HG02678 (cell line): ENCODE results near the gene SLC25A12.
"Not testable (repeated sequence)": the region's sequence is repeated elsewhere in the genome, so short reads cannot be mapped to it uniquely, and the experiment has no call there.

ENCODE experiments used
- ATAC-seq: cut with Tn5 transposase; IDR thresholded peaks from one replicate; pipeline ENCODE4 v1.9.1; 2021; ENCODE audit warnings: mild to moderate bottlenecking, moderate library complexity; ENCODE audit not compliant: unreplicated experiment

The SLC25A12 gene, protein sequence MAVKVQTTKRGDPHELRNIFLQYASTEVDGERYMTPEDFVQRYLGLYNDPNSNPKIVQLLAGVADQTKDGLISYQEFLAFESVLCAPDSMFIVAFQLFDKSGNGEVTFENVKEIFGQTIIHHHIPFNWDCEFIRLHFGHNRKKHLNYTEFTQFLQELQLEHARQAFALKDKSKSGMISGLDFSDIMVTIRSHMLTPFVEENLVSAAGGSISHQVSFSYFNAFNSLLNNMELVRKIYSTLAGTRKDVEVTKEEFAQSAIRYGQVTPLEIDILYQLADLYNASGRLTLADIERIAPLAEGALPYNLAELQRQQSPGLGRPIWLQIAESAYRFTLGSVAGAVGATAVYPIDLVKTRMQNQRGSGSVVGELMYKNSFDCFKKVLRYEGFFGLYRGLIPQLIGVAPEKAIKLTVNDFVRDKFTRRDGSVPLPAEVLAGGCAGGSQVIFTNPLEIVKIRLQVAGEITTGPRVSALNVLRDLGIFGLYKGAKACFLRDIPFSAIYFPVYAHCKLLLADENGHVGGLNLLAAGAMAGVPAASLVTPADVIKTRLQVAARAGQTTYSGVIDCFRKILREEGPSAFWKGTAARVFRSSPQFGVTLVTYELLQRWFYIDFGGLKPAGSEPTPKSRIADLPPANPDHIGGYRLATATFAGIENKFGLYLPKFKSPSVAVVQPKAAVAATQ

DNA sequence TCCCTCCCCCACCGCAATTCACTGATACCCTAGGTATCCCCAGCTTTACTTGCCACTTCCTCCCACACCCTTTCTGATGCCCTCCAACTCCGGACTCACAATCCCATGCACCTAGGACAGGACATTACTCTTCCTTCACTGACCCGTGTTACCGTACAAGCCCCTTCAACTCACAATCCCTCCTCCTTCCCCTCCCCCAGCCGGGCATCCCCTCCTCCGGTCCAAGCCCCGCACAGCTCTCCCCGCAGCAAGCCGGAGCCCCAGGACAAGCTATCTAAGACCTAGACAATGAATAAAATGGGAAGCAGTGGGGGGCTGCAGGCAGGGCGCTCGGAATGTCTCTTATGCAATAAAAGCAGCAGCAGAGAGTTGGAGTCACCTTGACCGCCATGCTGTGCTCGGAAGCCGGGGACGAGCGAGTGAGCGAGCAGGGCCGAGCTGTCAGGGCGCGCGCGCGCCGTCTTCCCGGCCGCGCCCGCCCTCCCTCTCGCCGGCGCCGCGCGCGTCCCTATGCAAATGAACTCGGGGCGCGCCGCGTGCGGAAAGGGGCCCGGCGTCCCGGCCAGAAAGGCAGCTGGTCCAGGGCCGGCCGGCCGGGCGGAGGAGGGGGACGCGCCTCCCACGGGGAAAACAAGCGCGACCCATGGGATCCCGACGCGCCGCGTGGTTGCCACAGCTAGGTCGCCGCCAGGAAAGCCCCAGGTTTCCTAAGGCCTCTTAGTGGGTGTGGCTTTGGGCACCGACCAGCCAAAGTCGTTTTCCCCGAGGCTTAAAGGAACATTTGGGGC, at the start of gene SLC25A12:
Gene SLC25A12 (minus strand): TSS at position 421 of the 788 bp plus-strand sequence. CDS start 30 bp downstream, at position 391.
- peak; percentile 93 for ATAC-seq

DNA sequence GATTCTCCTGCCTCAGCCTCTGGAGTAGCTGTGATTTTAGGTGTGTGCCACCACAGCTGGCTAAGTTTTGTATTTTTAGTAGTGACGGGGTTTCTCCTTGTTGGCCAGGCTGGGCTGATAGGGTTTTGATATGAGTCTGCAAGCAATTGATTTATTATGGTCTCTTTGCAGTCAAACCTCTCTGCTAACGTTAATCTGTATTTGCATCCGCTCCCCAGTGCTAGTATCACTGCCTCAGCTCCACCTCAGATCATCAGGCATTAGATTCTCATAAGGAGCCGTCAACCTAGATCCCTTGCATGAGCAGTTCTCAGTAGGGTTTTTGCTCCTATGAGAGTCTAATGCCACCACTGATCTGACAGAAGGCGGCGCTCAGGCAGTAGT, 47.3 kb upstream of the SLC25A12 start:
- no peak for ATAC-seq

DNA sequence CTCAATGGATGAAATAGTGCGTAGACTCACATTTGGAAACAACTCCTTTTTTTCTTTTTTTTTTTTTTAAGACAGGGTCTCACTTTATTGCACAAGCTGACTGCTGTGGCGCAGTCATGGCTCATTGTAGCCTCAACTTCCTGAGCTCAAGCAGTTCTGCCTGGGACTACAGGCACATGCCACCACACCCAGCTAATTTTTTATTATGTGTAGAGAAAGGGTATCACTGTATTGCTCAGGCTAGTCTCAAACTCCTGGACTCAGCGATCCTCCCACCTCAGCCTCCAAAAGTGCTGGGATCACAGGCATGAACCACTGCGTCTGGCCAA, 45.7 kb upstream of the SLC25A12 start:
- no peak for ATAC-seq

DNA sequence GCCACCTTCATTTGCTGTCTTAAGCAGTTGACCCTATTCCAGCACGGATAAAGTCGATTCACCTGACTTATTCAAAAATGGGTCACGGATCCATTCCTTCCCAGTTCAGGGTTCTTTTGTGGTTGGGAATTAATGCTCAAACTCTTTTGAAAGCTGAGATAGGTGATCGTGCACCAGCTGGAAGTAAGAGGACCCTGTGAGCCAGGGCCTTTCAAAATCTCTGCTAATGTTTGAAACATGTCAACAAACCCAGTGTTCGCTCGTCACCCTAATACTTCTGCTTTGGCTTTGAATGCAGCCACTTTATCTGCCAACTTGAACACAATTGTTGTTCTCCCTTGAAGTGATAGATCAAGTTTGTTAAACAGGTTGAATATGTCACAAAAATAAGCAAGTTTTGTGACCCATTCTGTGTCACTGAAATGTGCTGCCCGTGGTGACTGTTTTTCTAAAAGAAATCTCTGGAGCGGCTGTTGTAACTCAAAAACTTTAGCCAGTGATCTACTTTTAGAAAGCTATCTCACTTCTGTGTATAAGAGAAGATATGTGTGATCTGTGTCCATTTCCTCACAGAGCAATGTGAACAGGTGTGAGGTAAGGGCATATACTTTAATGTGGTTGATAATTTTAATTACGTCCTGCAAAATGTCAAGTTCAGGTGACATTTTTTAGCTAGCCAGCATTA, 45.2 kb upstream of the SLC25A12 start:
- no peak for ATAC-seq

DNA sequence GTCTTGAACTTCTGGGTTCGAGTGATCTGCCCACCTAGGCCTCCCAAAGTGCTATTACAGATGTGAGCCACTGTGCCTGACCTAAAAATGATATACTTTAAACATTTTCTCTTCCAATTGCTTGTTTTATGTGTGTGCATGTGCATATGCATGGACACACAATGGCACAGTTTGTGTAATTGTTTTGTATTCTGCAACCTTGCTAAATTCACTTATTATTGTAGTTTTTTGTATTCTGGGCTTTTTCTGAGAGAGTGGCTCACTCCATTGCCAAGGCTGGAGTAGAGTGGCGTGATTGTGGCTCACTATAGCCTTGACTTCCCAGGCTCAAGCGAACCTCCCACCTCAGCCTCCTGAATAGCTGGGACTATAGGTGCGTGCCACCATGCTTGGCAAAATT, 36.3 kb upstream of the SLC25A12 start:
- no peak for ATAC-seq

DNA sequence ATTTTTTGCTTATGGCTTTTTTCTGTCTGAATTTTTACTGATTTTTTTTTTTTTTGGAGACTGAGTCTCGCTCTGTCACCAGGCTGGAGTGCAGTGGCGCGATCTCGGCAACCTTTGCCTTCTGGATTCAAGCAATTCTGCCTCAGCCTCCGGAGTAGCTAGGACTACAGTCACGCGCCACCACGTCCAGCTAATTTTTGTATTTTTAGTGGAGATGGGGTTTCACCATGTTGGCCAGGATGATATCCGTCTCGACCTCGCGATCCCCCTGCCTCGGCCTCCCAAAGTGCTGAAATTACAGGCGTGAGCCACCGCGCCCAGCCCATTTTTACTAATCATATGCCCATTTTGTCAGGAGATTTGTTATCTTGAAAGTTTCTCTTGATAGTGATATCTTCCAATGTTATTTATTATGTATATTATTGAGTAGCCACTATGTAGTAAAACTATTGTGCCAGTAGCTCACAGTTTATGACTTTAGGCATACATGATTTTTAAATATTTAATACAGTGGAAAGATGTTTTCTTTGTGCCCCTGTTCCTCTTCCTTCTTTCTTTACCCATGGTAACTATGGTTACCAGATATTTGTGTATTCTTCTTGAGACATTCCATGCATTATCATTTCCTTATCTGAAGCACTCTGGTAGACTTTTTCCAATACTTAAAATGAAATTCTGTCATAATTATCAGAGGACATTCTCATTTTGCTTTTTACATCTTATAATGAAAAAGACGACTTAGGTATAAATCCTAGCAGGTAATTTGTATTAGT, 30.3 kb upstream of the SLC25A12 start:
- ATAC-seq: no peak

DNA sequence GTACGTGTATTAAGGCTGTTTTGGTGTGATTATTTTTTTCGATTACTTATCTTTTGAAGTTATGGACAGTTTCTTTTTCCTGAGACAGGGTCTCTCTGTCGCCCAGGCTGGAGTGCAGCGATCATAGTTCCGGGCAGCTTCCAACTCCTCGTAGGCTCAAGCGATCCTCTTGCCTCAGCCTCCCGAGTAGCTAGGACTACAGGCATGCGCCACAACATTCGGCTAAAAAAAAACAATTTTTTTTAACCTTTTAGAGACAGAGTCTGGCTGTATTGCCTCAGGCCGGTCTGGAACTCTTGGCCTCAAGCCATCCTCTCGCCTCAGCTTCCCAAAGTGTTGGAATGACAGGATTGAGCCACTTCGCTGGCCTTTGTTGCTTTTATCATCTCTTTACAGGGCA, 29.2 kb upstream of the SLC25A12 start:
- no peak for ATAC-seq

DNA sequence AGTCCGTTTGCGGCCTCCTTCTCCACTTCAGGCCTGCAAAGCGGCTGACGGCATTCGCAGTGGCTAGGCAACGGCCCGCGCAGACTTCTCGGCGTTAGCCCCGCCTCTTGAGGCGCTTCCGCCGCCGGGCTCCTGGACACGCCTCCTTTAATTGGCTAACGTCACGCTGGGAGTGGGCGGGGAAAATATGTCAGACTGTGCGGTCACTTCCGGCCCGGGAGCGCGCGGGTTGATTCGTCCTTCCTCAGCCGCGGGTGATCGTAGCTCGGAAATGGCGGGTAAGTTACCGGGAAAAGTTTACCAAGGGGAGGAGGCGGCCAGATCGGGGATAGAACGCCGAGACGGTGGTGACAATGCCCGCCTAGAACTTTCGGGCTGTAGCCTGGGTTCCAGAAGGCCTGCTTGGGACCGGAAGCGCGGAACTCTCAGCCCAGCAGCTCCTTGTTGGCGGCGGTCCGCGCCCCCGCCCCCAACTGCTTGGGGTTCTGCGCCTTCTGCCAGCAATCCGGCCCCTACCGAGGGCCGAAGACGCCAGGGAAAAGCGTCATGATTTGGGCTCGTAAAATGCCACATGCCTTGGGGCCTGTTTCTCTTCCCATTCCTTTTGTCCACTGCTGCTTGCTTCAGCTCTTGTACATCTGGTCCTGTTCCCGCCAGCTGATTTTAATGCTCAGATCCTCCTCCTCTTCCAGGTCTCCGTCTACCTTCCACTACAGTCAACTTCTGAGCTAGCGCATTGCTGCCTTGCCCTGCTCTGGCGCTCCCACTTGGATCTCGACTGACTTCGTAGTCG, 28.4 kb upstream of the SLC25A12 start, which contains the start of gene HAT1:
Gene HAT1 (plus strand): TSS at position 232 of the 793 bp plus-strand sequence. CDS start 40 bp downstream, at position 272.
- peak; percentile 98 for ATAC-seq

DNA sequence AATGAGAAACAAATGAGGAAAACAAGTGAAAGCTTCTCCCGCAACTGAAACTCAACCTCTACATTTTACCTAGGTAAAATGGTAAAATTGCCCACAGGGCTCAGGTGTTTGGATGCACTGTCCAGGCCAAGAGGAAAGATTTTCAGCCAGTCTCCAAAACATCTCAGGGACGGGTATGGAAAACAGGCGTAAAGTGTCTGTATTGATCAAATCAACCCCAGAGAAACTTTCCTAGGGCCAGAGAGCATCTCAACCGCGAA, 27.9 kb upstream of the SLC25A12 start:
- ATAC-seq: no peak

DNA sequence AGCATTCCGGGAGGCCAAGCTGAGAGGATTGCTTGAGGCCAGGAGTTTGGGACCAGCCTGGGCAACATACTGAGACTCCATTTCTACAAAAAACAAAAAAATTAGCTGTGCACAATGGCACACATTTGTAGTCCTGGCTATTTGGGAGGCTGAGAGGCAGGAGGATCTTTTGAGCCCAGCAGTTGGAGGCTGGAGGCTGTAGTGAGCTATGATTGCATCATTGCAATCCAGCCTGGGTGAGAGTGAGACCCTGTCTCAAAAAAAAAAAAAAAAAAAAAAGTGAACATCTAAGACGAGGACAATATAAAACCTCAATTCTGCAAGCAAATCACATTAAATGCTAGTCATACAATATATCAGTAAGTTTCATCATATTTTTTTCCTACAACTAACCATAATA, 25.4 kb upstream of the SLC25A12 start:
- ATAC-seq: no peak

DNA sequence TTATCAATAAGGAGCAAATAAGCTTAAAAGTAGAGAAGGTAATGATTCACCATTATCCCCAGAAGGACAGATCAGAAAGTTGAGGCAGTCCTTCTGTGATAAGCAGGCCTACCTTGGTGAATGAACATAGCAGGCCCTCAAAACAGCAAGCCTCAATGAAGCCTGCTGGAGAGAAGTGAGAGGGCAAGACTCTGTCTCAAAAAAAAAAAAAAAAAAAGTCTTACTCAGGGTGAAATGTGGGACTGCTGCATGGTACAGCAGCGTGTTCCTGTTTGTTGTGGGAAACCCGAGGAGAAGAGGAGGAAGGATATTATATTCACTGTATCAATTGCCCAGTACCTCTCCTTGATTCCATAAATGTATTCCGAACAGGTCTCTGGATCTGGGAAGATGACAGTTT, 19.5 kb upstream of the SLC25A12 start:
- no peak for ATAC-seq

DNA sequence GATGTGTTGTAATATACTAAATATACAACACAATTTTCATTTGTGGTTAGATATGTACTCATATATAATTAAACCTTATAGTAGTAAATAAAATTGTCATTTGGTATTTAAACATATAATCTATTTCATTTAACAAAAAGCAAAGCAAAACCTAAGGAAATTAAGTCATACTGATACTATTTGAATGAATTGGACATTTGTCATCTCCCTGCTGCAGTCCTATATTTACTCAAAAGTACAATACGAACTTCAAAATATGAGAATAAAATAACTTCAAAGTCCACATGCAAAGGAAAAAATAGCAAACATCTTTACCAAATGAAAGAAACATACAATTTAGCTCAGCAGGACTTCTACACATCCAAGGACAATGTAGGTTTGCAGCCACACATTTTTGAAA, 16.4 kb upstream of the SLC25A12 start:
- ATAC-seq: no peak

DNA sequence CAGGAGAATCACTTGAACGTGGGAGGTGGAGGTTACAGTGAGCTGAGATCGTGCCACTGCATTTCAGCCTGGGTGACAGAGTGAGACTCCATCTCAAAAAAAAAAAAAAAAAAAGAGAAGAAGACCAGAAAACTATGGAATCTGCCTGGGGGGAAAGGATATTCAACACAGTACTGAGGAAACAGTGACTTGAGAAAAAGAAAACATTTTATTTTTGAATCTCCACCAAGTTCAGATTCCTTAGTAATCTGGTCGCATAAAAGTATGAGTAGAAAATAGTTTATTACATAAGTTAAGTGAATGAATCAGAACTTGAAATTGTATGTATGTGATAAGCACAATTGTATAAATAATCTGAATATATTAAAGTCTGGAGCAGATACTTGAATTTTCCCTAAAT, 15.2 kb upstream of the SLC25A12 start:
- no peak for ATAC-seq

DNA sequence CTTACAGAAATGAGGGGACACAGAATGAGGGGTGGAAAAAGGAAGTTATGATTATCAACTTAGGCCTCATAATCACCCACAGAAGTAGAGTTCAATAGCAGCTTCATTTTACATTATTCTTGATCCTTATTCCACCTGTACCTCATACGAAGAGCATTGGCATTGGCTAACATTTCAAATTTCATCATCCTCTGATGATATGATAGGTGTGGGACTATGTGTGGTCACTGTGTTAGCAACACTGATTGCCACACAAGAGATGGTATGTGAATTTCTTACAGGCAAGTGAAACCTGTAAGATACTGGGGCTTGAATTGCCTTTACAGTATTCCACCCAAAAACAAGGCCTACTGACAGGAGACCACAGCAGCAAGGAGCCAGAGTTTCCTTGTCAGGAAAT, 14.2 kb upstream of the SLC25A12 start:
- no peak for ATAC-seq

DNA sequence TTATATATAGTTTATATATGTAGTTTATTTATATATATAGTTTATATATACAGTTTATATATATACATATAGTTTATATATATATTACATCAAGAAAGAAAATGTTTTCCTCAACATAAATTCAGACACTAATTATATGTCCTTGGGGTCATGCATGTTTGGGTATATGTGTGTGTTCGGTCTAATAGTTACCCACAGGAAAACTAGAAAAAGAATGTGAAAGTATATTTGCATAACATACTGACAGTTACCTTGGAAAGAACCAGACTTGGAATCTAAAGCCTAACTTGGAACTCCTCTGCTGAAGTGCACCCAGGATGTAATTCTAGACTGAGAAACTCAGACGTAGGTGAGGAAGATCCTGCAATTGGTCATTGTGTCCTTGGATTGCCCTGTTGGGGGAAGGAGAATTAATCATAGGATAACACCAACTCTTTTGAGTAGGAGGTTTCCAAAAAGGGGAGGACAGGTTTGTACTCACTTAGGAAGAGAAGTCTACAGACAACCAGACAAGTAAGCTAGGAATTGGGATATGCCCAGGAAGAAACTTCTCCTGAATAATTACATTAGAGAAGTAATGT, 8.9 kb upstream of the SLC25A12 start:
- ATAC-seq: no peak

DNA sequence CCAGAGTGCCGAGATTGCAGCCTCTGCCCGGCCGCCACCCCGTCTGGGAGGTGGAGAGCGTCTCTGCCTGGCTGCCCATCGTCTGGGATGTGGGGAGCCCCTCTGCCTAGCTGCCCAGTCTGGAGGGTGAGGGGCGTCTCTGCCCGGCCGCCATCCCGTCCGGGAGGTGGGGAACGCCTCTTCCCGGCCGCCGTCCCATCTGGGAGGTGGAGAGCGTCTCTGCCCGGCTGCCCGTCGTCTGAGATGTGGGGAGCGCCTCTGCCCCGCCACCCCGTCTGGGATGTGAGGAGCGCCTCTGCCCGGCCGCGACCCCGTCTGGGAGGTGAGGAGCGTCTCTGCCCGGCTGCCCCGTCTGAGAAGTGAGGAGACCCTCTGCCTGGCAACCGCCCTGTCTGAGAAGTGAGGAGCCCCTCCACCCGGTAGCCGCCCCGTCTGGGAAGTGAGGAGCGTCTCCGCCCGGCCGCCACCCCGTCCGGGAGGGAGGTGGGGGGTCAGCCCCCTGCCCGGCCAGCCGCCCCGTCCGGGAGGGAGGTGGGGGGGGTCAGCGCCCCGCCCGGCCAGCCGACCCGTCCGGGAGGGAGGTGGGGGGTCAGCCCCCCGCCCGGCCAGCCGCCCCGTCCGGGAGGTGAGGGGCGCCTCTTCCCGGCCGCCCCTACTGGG, 5.7 kb upstream of the SLC25A12 start:
- ATAC-seq: not testable (repeated sequence)

DNA sequence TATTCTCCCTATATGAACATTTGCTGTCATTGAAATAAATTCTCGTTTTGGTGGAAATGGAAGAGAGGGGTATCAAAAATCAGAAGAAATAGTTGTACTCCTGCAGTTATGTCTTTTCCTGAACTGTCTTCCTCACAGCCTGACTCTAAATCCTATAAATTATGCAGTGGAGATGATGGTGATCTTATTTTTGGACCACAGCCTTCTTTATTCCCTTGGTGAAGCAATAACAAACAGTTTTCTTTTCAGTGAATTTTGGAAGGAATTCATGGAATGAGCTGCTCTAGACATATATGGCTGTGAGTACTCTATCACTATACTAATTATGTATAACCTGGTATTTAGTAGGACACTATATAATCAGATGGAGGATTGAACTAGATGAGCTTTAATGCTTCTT, 1.7 kb upstream of the SLC25A12 start:
- ATAC-seq: no peak

DNA sequence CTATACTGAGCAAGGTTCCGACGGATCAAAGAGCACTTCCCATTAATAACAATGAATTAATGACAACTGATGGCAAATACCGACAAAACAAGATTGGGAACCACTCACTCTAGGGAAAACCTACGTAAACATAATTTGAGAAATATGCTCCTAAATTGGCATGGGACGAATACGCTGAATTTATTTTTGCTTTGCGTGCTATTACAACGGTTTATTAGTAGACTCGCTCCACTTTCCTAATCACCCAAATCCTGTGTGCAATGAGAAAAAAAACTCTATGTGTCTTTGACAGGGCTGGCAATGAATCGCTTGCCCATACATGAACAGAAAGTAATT, 536 bp upstream of the SLC25A12 start:
- ATAC-seq: no peak

DNA sequence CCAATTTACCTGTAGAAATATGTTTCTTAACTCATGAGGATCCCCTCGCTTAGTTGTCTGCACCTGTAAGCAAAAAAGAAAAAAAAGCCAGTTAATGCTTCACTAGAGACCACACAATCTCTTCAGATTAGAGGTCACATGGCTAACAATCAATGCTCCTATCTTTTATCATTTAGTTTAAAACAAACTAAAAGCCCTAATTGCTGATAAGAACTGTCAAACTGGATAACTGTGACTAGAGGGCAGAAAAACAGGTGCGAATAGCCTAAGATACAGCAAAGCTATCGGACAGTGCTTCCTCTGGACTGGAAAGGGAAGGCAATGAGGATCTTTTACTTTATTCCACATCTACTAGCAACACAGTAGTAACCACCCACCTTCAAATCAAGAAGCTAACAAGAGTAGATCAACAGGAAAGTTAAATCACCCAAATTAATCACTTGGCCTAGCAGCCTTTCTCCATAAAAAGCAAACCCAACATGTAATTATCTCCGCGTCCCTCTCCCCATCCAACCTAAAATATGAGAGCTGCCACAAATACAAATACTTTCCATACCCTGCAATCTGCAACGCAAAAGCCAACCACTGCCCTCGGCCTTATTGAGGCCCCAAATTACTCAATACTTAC, 734 bp downstream of the SLC25A12 start:
- ATAC-seq: no peak
